DOHH2 (cell line): ENCODE measurements around the gene DLL1.

Experiments used
- H3F3A ChIP-seq: fragments of 200-600 bp; sonication (generic), shearing (Covaris generic); 2 replicates; pipeline ENCODE4 v1.6.0; 2016; ENCODE audit warnings: antibody characterized with exemption, mild to moderate bottlenecking; ENCODE audit not compliant: control insufficient read depth, insufficient read depth
- H3K27ac ChIP-seq: fragments of 200-600 bp; sonication (generic); 2 replicates; pipeline ENCODE4 v1.5.1; 2014; ENCODE audit warnings: low read depth, mild to moderate bottlenecking, low read length, moderate library complexity
- H3K27me3 ChIP-seq: fragments of 200-600 bp; sonication (generic); 2 replicates; pipeline ENCODE4 v1.6.1; 2014; ENCODE audit warnings: mild to moderate bottlenecking, low read length, mixed read lengths; ENCODE audit not compliant: control insufficient read depth
- H3K36me3 ChIP-seq: fragments of 200-600 bp; sonication (generic); 2 replicates; pipeline ENCODE4 v1.6.1; 2014; ENCODE audit warnings: mild to moderate bottlenecking, low read length, moderate library complexity, mixed read lengths; ENCODE audit not compliant: control insufficient read depth
- H3K4me1 ChIP-seq: fragments of 200-600 bp; sonication (generic); 2 replicates; pipeline ENCODE4 v1.6.1; 2014; ENCODE audit warnings: mild to moderate bottlenecking, low read length, mixed read lengths; ENCODE audit not compliant: control insufficient read depth
- H3K4me2 ChIP-seq: fragments of 200-600 bp; sonication (generic); 2 replicates; pipeline ENCODE4 v1.6.0; 2014; ENCODE audit warnings: mild to moderate bottlenecking, low read length, moderate library complexity
- H3K4me3 ChIP-seq: fragments of 200-600 bp; sonication (generic); 2 replicates; pipeline ENCODE4 v1.5.1; 2014; ENCODE audit warnings: mild to moderate bottlenecking, low read length, mixed read lengths
- H3K79me2 ChIP-seq: fragments of 200-600 bp; sonication (generic); 2 replicates; pipeline ENCODE4 v1.6.1; 2014; ENCODE audit warnings: mild to moderate bottlenecking, low read length, mixed read lengths; ENCODE audit not compliant: control insufficient read depth
- H3K9me2 ChIP-seq: fragments of 200-600 bp; sonication (generic); replicated peaks from 2 replicates; pipeline ENCODE4 v1.6.1; 2014; ENCODE audit warnings: mild to moderate bottlenecking, low read length, mixed read lengths; ENCODE audit not compliant: control insufficient read depth
- H3K9me3 ChIP-seq: fragments of 200-600 bp; sonication (generic); 2 replicates; pipeline ENCODE4 v1.6.1; 2014; ENCODE audit warnings: antibody characterized with exemption, low read length, mixed read lengths; ENCODE audit not compliant: control insufficient read depth, insufficient read depth
- H4K20me1 ChIP-seq: fragments of 200-600 bp; sonication (generic); 2 replicates; pipeline ENCODE4 v1.6.0; 2014; ENCODE audit warnings: low read depth, mild to moderate bottlenecking, antibody characterized with exemption, low read length, moderate library complexity; ENCODE audit not compliant: control insufficient read depth, insufficient read depth
- CTCF ChIP-seq: fragments of 200-600 bp; sonication (generic); IDR thresholded peaks from one replicate; pipeline ENCODE4 v1.5.1; 2014; ENCODE audit warnings: antibody characterized with exemption, mild to moderate bottlenecking, low read depth, low read length; ENCODE audit not compliant: poor library complexity, severe bottlenecking
- EZH2phosphoT487 ChIP-seq: fragments of 200-600 bp; sonication (generic); IDR thresholded peaks from 2 replicates; pipeline ENCODE4 v1.6.1; 2017; ENCODE audit warnings: borderline replicate concordance, mild to moderate bottlenecking, antibody characterized with exemption, low read length, moderate library complexity, mixed read lengths

The DLL1 gene

GRCh38 chr6:170313716-170314295 is 22.9 kb upstream of the DLL1 start:
- H3K4me1 ChIP-seq, result peaks cover 6% of the 10 kb centered on the region
- TF ChIP-seq EZH2phosphoT487 (no peak), CTCF (no peak)
- no peaks in the 10 kb centered on the region for H3F3A ChIP-seq
- H3K9me3 ChIP-seq, result no peaks in the 10 kb centered on the region
- H3K36me3 ChIP-seq, result peaks cover 47% of the 10 kb centered on the region
- no peak overlapping the region for H3K4me3 ChIP-seq
- H3K27me3 ChIP-seq, result no peaks in the 10 kb centered on the region
- no peak overlapping the region for H3K4me2 ChIP-seq
- no peaks in the 10 kb centered on the region for H3K9me2 ChIP-seq
- peaks cover 23% of the 10 kb centered on the region for H4K20me1 ChIP-seq
- peaks cover 87% of the 10 kb centered on the region for H3K79me2 ChIP-seq
- no peak overlapping the region for H3K27ac ChIP-seq

- no peaks in the 10 kb centered on the region for H3K27me3 ChIP-seq
- H3K79me2 ChIP-seq, result peaks cover 95% of the 10 kb centered on the region
- TF ChIP-seq EZH2phosphoT487 (no peak), CTCF (no peak)
- H3K27ac ChIP-seq, result no peak overlapping the region
- H3K9me2 ChIP-seq, result no peaks in the 10 kb centered on the region
- H3K36me3 ChIP-seq, result peaks cover 45% of the 10 kb centered on the region
- peaks cover 31% of the 10 kb centered on the region for H4K20me1 ChIP-seq
- H3F3A ChIP-seq, result no peaks in the 10 kb centered on the region
- no peak overlapping the region for H3K4me2 ChIP-seq
- no peaks in the 10 kb centered on the region for H3K9me3 ChIP-seq
- H3K4me3 ChIP-seq, result no peak overlapping the region
- peaks cover 15% of the 10 kb centered on the region for H3K4me1 ChIP-seq
Measured at GRCh38 chr6:170312876-170313275, 22.0 kb upstream of the DLL1 start.

GRCh38 chr6:170311696-170312095 is 20.8 kb upstream of the DLL1 start:
- Histone ChIP-seq H3K4me1 (peaks cover 20% of the 10 kb centered on the region), H4K20me1 (peaks cover 31% of the 10 kb centered on the region), H3K36me3 (peaks cover 41% of the 10 kb centered on the region), H3K27me3 (no peaks in the 10 kb centered on the region), H3K4me2 (no peak overlapping the region), H3K4me3 (no peak overlapping the region), H3K9me3 (no peaks in the 10 kb centered on the region), H3K27ac (no peak overlapping the region), H3F3A (no peaks in the 10 kb centered on the region), H3K79me2 (peaks cover 96% of the 10 kb centered on the region), H3K9me2 (no peaks in the 10 kb centered on the region)
- TF ChIP-seq EZH2phosphoT487, result no peak
- TF ChIP-seq CTCF, result no peak
